Endodermal cell (in vitro differentiated cells): ENCODE data around the gene SORL1-AS1.

ENCODE experiments used
- DNase-seq: peaks from one replicate; pipeline ENCODE4 v3.0.0-alpha.2; 2017
- H3K27ac ChIP-seq: 2 replicates; pipeline ENCODE4 v1.5.1; 2013; ENCODE audit warnings: mild to moderate bottlenecking, low read depth, low read length, moderate library complexity
- H3K27me3 ChIP-seq: 2 replicates; pipeline ENCODE4 v1.6.1; 2013; ENCODE audit warnings: mild to moderate bottlenecking, low read length, moderate library complexity; ENCODE audit not compliant: insufficient read depth, control insufficient read depth, poor library complexity, severe bottlenecking
- H3K36me3 ChIP-seq: 2 replicates; pipeline ENCODE4 v1.7.0; 2013; ENCODE audit warnings: mild to moderate bottlenecking, low read length, moderate library complexity; ENCODE audit not compliant: control insufficient read depth, insufficient read depth
- H3K4me1 ChIP-seq: one replicate; pipeline ENCODE4 v1.7.0; 2013; ENCODE audit warnings: low read length; ENCODE audit not compliant: control insufficient read depth, insufficient read depth
- H3K4me3 ChIP-seq: 2 replicates; pipeline ENCODE4 v1.5.1; 2013; ENCODE audit warnings: mild to moderate bottlenecking, low read length, moderate library complexity
- H3K9ac ChIP-seq: 2 replicates; pipeline ENCODE4 v1.6.1; 2013; ENCODE audit warnings: mild to moderate bottlenecking, low read length, moderate library complexity; ENCODE audit not compliant: poor library complexity, severe bottlenecking; ENCODE audit errors: extremely low read depth
- H3K9me3 ChIP-seq: 2 replicates; pipeline ENCODE4 v1.6.1; 2013; ENCODE audit warnings: mild to moderate bottlenecking, low read length, moderate library complexity; ENCODE audit not compliant: control insufficient read depth
- H3K27ac Mint-ChIP-seq: 2 replicates; pipeline ENCODE4 v1.8.0; 2020; ENCODE audit warnings: mixed read lengths
- H3K27me3 Mint-ChIP-seq: 2 replicates; pipeline ENCODE4 v1.8.0; 2021; ENCODE audit warnings: mild to moderate bottlenecking, mixed read lengths; ENCODE audit not compliant: insufficient read depth
- H3K36me3 Mint-ChIP-seq: 2 replicates; pipeline ENCODE4 v1.8.0; 2020; ENCODE audit warnings: low read depth, mixed read lengths
- H3K4me1 Mint-ChIP-seq: 2 replicates; pipeline ENCODE4 v1.8.0; 2020; ENCODE audit warnings: mixed read lengths
- H3K4me3 Mint-ChIP-seq: 2 replicates; pipeline ENCODE4 v1.8.0; 2020; ENCODE audit warnings: mild to moderate bottlenecking, moderate library complexity, mixed read lengths
- H3K9me3 Mint-ChIP-seq: 2 replicates; pipeline ENCODE4 v1.8.0; 2020; ENCODE audit warnings: mild to moderate bottlenecking, mixed read lengths
- WGBS, 2 experiments: methylation state at CpG; one replicate each; pipeline versions ENCODE4 v1.1.5 to v1.1.7; 2013; ENCODE audit warnings: missing lambda C conversion rate in 2 of 2, mixed read lengths in 1 of 2; ENCODE audit not compliant: insufficient coverage in 1 of 2, insufficient read length in 1 of 2; 5-methylcytosine and 5-hydroxymethylcytosine counted together
- TF ChIP-seq, protein P1 (sequence below): fragments of 200-600 bp; sonication (generic); conservative IDR thresholded peaks from 2 replicates; pipeline ENCODE4 v1.5.0; 2021; ENCODE audit warnings: antibody characterized with exemption, mild to moderate bottlenecking

The SORL1-AS1 gene

DNA sequence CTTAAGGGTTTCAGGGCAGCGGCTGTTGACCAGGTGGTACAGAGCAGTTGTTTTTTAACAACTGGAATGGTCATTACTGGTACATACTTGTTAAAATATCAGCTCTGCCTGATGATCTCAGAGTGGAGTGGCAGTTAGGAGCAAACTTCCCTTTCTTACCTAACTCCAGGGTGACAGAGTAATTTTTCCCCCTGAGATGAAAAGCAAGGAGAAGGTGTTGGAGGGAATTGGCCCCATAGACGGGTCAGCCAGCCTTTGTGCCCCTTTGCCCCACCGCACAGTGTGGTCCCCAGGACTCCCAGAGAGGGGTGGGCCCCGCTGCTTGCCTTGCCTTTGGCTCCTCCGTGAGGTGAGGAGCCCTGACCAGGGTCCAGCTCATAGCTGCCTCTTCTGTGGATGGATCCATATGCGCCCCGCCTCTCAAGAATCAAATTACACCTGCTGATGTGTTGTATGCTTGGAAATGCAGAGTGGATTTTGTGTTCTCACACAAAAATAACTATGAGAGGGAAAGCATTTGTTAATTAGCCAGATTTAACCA is 27.0 kb upstream of the SORL1-AS1 start:
- peaks cover 36% of the 10 kb centered on the region for H3K4me1 Mint-ChIP-seq
- no peaks in the 10 kb centered on the region for H3K9me3 Mint-ChIP-seq

DNA sequence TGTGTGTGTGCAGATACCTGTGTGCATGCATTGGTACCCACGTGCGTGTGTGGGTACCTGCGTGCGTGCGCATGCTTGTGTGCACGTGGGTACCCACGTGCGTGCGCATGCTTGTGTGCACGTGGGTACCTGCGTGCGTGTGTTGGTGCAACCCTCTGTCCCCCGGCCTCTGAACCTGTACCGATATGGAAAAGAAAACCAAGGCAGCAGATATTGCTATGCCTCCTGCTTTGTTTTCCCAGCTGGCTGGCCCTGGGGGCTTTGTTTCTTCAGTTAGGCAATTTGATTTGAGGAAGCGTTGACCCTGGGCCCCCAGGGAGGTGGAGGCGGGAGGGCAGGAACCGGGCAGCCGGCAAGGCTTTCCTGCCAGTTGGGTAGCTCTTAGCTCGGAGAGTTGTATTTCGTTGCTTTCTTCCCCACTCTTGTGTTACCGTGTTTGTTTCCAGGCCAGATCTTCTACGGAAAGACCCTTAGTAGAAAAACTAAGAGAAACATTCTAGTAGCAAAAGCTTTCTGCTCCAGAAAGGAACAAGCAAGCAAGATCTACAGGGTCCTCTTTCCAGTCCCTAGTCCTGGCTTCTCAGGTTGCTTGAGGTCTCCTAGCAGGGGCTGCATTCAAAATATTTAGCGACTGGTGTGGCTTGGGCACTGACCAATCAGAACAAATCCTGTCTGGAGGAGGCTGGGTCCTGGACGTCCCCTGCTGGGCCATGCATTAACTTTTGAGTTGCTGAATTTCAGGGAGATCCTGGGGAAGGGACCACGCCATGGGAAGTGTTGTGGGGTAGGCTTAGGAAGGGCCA is 26.3 kb upstream of the SORL1-AS1 start:
- TF ChIP-seq, protein P1, sequence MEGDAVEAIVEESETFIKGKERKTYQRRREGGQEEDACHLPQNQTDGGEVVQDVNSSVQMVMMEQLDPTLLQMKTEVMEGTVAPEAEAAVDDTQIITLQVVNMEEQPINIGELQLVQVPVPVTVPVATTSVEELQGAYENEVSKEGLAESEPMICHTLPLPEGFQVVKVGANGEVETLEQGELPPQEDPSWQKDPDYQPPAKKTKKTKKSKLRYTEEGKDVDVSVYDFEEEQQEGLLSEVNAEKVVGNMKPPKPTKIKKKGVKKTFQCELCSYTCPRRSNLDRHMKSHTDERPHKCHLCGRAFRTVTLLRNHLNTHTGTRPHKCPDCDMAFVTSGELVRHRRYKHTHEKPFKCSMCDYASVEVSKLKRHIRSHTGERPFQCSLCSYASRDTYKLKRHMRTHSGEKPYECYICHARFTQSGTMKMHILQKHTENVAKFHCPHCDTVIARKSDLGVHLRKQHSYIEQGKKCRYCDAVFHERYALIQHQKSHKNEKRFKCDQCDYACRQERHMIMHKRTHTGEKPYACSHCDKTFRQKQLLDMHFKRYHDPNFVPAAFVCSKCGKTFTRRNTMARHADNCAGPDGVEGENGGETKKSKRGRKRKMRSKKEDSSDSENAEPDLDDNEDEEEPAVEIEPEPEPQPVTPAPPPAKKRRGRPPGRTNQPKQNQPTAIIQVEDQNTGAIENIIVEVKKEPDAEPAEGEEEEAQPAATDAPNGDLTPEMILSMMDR = no peak
- H3K36me3 ChIP-seq = no peaks in the 10 kb centered on the region
- Mint-ChIP-seq H3K36me3 (peaks cover 7% of the 10 kb centered on the region), H3K4me3 (peak overlapping the region; percentile 22), H3K4me1 (peaks cover 36% of the 10 kb centered on the region), H3K9me3 (no peaks in the 10 kb centered on the region), H3K27me3 (no peaks in the 10 kb centered on the region), H3K27ac (peak overlapping the region; percentile 81)
- no peaks in the 10 kb centered on the region for H3K27me3 ChIP-seq
- H3K9me3 ChIP-seq = no peaks in the 10 kb centered on the region
- peak; percentile 94 for DNase-seq
- H3K4me1 ChIP-seq = peaks cover 10% of the 10 kb centered on the region
- no peak overlapping the region for H3K4me3 ChIP-seq
- 61 to 64% methylated on average over 21 to 25 of the region's 25 CpGs for WGBS, 2 experiments
- peak overlapping the region; percentile 70 for H3K27ac ChIP-seq
- H3K9ac ChIP-seq = no peak overlapping the region

More for the DNA sequence above, 27.0 kb upstream of the SORL1-AS1 start:
- DNase-seq = peak; percentile 71
- Mint-ChIP-seq H3K27me3 (no peaks in the 10 kb centered on the region), H3K4me3 (peak overlapping the region; percentile 22), H3K36me3 (peaks cover 11% of the 10 kb centered on the region), H3K27ac (peak overlapping the region; percentile 80)
- Histone ChIP-seq H3K27me3 (no peaks in the 10 kb centered on the region), H3K4me1 (peaks cover 10% of the 10 kb centered on the region), H3K9ac (no peak overlapping the region), H3K9me3 (no peaks in the 10 kb centered on the region), H3K4me3 (no peak overlapping the region), H3K36me3 (no peaks in the 10 kb centered on the region), H3K27ac (no peak overlapping the region)
- TF ChIP-seq, protein P1 = no peak
- WGBS, 2 experiments = 78 to 88% methylated on average over 3 to 7 of the region's 7 CpGs

DNA sequence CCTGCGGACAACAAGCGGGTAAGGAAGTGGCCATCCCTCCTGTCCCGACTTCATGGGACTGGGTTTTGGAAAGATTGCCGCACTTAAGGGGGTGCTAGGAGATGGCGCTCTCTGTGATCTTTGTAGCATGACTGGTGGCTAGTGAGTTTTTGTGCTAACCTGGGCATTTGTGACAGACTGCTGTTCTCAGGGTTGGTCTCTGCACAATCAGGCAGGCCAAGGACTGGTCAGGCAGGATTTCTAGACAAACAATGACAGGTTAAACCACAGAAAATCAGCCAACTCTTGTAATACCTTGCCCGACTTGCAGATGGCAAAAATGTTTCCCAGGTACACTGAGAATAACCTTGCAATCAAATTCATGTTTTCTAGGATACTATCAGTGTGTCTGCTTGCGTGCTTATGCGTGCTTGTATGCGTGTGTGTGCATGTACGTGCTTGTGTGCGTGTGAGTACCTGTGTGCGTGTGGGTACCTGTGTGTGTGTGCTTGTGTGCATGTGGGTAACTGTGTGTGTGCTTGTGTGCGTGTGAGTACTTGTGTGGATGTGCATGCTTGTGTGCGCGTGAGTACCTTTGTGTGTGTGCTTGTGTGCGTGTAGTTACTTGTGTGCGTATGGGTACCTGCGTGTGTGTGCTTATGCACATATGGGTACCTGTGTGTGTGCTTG is 25.6 kb upstream of the SORL1-AS1 start:
- no peaks in the 10 kb centered on the region for H3K9me3 ChIP-seq
- H3K9ac ChIP-seq = no peak overlapping the region
- no peak for DNase-seq
- no peak overlapping the region for H3K4me3 ChIP-seq
- Mint-ChIP-seq H3K36me3 (peaks cover 1% of the 10 kb centered on the region), H3K4me3 (peak overlapping the region; percentile 22), H3K9me3 (no peaks in the 10 kb centered on the region), H3K4me1 (peaks cover 37% of the 10 kb centered on the region), H3K27me3 (no peaks in the 10 kb centered on the region), H3K27ac (peak overlapping the region; percentile 81)
- H3K27me3 ChIP-seq = no peaks in the 10 kb centered on the region
- peaks cover 10% of the 10 kb centered on the region for H3K4me1 ChIP-seq
- no peak overlapping the region for H3K27ac ChIP-seq
- no peaks in the 10 kb centered on the region for H3K36me3 ChIP-seq
- WGBS, 2 experiments = 96 to 98% methylated on average over 7 to 18 of the region's 18 CpGs
- TF ChIP-seq, protein P1 = no peak
